NCI-H460 (cell line): ENCODE measurements around the gene MARCO. TPM values are rescaled to one million over a fixed set of nuclear protein-coding genes. Genes with fewer than 3 reads are reported as not detected.
"Not testable (repeated sequence)": the region's sequence is repeated elsewhere in the genome, so short reads cannot be mapped to it uniquely, and the experiment has no call there.

Source experiments
- DNase-seq: peaks from one replicate; pipeline ENCODE4 v3.0.0-alpha.2; 2016; ENCODE audit warnings: low read depth; ENCODE audit errors: extremely low read depth
- total RNA-seq: library from RNA; depleted of rRNA; stranded (reverse); fragments of >200 nt; shearing (Covaris generic); gene quantifications from 2 replicates; pipeline ENCODE4 v1.2.3, GENCODE V29; 2014

Gene MARCO
- total RNA-seq, 1 experiment from 2014 or later = not detected

DNA sequence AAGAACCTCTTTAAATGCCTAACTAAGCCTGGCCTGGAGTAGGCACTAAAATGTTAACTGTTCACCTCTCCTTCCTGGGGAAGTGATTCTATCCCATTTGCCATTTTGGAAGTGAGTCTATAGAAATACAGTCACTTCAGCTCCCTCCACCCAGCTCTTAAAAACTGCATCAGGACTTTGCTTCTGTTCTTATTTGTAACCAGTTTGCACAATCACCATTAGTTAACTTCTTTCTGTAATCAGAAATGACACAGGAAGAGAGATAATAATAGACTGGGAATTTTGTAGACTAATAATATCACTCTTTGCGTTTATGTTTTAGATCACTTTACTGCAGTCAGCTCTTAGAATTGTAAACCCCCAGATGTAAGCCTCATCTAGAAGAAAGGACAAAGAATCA lies 16.0 kb upstream of the MARCO start:
- no peak for DNase-seq

DNA sequence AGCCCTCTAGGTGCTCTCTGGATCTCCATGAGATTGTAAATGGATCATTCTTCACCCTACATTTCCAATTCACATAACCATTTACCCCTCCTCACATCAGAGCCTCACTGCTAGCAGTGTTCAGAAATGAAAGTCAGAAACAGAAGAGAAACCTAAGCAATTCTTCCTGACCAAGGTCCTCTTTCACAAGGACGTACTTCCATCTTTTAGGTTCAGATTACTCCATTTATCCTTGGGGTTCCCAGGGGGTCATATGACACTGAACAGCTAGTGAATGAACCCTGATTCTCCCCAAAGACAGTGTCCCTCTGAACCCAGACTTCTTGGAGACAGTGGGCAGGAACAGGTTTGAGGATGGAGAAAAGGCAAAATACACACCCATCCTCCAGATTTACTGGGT lies 12.9 kb upstream of the MARCO start:
- DNase-seq = no peak

DNA sequence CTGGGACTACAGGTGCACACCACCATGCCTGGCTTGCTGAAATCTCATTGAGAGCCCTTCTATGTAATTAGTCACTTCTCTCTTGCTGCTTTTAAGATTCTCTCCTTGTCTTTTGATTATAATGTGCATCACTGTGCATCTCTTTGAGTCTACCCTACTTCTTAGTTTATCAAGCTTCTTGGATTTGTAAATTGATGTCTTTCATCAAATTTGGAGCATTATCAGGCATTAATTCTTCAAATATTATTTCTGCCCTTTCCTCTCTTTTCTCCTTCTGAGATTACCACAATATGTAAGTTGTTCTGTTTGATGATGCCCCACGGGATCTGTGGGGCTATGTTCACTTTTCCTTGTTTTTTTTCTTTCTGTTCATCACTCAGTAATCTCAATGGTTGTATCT lies 9.0 kb upstream of the MARCO start:
- no peak for DNase-seq

DNA sequence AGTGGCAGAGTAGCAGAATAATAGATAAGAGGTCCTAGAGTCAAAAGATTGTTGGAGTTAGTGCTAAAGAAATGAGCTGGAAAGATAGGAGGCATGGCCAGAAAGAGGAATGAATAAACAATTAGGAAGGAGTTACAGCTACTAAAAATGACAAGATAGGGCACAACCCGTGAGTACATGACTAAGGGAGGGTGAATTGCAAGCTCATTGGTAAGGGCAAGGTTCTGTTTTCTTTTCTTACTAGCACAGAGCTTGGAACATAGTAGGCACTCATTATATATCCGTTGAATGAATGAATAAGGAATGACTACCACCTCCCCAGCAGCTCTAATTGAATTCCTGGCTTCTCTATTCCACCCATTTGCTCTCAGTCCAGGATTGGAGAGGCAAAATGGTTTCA lies 5.7 kb upstream of the MARCO start:
- DNase-seq = no peak

DNA sequence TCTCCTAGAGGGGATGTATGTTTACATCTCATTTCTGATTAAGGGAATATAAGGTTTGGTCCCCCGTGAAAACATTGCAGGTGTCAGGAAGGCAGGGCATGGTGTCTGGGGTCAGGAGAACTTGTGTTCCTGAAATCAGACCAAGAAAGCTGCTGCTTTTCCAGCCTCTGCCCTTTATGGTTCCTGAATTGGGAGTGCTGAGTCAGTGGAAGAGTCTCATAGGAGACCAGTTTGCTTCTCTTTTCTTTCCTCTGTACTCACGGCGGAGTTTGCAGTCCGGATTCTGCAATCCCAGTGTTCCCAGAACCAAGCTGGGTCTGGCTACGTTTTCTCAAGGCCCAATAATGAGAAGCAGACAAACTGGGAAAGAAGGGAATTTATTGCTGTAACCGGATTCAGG lies 5.1 kb upstream of the MARCO start:
- no peak for DNase-seq

DNA sequence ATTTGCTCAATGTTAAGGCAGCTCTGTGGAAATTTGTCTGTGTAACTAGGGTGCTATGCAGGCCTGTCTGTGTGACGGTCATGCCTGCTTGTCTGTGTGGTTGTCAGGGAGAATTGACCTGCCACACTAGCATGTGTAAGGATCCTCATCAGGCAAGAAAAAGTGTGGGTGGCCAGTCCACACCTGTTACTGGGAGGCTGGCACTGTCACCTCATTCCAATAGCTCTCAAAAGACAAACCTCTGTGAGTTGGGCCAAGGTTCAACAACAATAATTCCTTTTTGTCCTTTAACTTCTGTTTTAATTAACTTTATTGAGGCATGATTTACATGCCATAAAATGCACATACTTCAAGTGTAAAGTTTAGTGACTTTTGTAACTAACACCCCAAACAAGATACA lies 4.2 kb upstream of the MARCO start:
- DNase-seq = no peak

DNA sequence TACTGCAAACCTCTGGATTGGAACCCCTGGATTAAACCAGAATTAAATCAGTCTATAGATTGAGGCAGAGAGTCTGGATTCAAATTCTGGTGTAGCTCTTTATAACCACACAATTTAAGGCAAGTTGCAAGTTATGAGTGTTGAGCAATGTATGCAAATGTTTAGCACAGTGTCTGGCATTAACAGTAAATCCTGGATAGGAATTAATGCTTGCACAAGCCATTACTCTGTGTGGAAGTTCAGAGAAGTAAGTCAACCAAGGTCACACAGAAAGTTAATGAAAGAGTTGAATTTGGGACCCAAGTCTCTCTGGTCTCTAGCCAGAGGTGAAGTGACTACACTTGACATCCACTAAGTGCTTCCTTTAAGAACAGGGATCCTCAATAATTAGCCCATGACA lies 2.0 kb upstream of the MARCO start:
- no peak for DNase-seq

DNA sequence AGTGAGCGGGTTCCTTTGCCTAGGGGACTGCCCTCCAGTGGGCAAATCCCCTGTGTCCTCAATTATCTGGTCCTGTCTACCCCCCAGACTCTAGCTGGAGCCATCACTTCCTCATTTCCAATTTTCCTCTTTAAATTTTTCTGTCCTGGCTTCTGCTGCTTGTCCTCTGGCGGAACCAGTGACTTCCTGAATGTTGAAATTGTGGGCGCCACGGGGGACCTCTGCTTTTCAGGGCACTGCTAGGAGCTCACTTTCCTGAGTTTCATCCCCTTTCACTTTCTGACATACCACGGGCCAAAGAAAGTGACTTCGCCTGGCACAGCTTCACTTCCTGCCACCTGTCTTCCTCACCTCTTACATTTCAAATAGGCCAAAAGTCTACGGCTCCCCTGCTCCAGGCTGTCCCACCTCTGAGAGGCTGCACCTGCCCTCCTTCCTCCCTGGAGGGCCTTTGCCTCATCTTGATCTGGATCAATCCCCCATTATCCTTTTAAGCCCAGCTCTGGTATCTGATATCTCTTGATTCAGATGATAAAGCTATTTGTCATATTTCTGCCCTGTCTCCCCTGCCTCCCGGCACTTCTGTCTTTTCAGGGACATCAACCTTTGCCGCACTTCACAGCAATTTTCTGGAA lies 1.4 kb upstream of the MARCO start:
- DNase-seq = no peak

DNA sequence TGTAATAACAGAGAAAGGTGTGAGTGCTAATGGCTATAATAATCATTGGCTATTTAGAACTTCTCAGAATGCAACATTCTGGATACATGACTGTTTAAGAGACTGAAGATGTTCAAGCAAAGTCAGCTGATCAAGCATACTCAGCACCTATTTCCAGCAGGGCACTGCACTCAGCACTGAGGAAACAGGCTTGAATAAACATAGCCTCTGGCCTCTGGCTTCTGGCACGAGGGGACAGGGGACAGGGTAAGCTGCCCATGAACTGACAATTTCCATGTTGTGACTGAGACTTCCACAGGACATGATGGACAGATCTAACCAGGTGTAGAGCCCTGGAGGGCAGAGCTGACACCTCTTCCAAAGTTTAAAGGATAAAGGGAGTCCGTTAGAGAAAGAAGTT lies 1.3 kb downstream of the MARCO start:
- DNase-seq = no peak

DNA sequence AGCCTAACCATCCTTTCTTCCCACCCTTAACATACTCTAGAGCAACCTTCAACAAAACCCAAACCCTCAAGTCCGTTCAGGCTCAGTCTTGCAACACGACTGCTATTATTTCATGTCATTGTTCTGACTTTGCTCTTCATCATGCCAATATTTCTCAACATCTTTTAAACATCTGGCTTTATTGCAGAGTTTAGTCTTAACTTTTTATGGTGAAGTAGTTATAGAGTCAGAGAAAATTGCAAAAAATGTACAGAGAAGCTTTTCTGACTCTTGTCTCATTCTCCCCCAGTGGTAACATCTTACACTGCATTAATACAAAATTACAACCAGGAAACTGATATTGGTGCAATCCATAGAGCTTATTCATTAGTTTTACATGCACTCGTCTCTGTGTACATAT lies 3.9 kb downstream of the MARCO start:
- DNase-seq = no peak

DNA sequence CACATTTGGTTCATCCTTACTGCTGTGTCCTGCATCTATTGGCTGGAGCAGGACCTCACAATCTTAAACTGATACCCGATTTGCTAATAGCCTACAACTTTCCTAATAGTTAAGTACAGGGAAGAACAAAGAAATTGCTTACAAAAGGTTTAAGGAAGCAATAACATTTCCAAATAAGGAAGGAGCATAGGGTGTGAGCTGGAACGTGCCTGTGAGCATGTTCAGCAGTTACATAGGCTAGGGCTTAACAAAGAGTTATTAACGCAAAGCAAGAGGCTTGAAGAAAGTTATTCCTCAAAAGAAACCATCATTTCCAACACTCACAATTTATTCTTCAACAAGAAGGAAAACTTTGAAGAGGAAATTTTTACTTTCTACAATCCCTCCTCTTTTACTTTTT lies 6.3 kb downstream of the MARCO start:
- not testable (repeated sequence) for DNase-seq

DNA sequence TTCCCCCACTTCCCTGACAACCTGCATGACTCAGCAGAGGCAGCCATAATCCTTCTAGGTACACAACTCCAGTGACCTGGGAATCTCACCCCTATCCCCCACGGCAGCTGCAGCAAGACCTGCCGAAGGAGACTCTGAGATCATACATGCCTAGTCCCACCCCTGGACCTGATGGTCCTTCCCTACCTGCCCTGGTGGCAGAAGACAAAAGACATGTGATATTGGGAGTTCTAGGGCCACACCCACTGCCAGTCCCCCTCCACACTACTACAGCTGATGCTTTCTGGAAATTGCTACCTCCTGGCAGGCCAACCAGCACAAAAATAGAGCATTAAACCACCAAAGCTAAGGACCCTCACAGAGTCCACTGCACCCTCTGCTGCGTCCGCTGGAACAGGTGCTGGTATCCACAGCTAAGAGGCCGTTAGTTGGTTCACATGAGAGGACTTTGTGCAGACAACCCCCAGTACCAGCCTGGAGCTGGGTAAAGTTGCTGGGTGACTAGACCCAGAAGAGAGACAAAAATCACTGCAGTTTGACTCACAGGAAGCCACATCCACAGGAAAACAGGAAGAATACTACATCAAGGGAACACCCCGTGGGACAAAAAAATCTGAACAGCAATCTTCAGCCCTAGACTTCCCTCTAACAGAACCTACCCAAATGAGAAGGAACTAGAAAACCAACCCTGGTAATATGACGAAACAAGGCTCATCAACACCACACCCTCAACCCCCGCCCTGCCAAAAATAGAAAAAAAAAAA lies 12.5 kb downstream of the MARCO start:
- no peak for DNase-seq

DNA sequence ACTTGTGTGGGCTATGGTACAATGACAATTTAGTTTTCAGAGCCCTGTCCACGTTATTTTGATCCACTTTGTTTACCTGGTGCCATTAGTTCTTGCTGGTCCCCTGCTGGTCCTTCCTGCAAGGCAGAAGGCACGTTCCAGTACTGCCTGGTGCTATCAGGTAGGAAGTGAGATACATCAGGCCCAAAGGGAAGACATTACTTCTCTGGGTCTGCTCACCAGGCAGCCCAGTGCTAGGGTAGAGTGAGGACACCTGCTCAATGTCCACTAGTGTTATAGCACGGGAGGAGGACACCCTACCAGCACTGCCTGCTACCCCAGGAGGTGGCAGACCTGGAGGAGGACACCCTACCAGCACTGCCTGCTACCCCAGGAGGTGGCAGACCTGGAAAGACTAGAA lies 23.7 kb downstream of the MARCO start:
- DNase-seq = no peak

DNA sequence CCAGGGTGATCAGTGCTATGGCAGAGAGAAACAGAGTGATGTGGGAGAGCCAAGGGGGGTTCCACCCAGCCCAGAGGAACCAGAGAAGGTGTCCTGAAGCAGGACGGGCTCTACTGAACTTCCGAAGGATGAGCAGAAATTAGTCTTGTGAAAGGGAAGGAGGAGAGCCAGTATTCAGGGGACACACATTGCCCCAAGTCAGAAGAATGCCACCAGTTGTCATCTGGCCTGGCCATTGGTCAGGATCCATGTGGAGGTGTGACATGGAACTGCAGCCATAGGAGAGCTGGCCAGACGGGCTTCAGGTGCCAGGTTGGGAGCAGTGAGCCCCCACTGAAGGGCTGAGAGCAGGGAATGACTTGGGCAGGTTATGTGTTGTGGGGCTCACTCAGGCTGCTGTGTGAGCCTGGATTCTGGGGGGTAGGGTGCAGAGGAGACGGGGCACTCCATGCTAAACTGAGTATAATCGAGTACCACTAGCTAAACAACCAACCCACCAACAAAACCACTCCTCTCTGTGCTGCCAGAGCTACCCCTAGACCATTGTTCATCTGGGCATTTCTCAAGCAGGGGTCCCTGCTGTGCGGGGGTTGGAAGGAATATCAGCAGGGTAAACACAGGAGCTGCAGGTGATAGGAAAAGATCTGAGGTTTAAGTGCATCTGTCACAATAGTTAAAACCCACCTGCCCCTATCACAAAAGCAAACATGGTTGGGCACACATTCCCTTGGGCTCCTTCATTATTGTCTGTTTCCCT lies 25.3 kb downstream of the MARCO start:
- DNase-seq = no peak

DNA sequence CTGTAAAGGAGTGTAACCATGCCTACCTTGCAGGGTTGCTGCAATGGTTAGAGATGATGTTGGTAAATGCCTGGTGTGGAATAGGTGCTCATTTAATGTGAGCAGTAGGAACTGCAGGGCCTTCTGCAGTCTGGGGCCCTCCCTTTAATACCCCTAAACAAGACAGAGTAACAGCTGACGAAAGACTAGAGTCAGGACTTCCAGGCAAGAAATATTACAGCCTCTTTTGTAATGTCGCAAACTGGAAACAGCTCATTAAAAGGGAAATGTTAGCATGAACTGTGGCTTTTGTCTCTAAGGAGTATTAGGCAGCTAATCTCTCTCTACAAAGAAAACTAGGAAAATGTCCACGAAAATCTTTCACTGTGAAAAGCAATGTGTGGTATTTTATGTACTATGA lies 26.0 kb downstream of the MARCO start:
- DNase-seq = no peak

DNA sequence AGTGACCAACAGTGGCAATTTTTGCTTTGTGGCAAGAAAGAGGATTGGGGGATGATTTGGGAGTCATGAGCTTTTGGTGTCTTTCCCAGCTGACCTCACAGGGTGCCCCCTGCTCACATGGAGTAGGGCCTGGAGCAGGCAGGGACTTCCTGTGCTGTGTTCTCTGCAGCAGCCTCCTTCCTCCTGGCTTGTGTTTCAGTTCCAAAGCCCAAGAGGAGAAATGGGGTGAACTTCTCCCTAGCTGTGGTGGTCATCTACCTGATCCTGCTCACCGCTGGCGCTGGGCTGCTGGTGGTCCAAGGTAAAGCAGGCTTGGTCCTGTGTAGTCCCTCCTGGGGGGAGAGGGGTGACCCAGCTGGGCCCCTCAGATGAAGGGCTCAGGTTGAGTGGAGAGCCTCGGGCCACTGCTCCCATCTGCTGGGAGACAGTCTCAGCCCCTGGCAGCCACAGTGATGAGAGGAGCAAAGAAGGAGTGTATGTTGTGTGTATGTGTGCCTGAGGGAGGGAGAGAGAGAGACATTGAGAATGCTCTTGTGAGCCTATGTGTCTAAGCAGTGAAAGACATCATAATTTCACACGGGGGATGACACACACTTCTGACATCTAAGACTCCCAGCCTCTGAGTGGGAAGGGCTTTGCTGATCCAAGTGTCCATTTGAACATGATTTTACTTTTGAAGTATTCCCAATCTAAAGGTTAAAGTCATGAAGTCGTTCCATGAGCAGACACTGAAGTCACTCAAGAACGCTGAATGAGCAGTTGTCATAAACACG lies 27.2 kb downstream of the MARCO start:
- no peak for DNase-seq

DNA sequence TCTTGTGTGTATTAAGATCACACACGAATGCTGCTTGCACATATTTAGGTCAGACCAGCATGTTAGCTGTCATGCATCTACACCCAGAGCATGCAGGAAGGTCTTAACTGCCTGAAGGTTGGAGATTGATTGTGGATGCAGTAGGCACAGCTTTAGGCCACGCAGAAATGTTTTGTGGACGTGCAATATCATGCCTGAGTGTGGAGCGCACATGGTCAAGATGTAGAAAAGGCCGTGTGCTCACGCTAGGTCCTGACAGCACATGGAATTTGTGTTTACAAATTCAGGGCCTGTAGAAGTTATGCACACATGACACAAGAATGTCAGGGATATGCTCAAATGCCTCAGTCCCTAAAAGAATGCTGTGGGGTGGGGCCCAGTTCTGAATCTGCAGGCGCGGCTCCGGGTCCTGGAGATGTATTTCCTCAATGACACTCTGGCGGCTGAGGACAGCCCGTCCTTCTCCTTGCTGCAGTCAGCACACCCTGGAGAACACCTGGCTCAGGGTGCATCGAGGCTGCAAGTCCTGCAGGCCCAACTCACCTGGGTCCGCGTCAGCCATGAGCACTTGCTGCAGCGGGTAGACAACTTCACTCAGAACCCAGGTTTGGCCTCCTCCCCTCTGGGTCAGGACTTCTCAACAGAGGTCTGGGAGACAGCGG lies 27.9 kb downstream of the MARCO start:
- DNase-seq = no peak

DNA sequence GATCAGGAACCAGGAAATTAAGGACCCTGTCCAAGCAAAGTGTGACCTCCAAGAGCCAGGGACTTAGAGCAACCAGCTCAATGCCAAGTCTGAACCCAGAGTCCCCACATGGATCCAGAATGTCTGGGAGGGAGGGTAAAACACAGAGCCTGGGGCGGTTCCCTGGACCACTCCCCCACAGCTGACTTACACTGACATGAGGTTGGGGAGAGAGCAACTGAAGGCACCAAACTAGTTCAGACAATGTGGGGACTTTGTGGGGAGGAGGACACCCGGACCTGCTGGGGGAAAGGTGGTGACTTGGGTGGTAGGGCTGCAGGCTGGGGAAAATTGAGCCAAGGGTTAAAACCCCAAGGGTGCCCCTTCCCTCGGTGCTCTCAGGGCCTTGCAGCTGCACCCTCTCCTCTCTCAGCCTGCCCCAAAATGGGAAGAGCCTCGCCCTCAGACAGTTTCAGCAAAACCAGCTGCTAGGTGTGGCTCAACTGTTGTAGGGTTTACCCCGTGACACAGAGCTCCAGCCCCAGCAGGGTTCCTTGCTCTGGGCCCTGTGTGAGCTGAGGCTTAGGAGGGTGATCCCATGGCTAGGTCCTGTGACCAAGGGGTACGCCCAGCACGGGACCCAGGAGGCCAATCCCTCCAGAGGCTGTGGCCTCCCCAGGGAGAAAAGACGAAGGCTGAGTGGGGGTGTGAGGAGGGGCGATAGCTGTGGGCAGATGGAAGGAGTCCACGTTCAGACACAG lies 28.6 kb downstream of the MARCO start:
- no peak for DNase-seq

DNA sequence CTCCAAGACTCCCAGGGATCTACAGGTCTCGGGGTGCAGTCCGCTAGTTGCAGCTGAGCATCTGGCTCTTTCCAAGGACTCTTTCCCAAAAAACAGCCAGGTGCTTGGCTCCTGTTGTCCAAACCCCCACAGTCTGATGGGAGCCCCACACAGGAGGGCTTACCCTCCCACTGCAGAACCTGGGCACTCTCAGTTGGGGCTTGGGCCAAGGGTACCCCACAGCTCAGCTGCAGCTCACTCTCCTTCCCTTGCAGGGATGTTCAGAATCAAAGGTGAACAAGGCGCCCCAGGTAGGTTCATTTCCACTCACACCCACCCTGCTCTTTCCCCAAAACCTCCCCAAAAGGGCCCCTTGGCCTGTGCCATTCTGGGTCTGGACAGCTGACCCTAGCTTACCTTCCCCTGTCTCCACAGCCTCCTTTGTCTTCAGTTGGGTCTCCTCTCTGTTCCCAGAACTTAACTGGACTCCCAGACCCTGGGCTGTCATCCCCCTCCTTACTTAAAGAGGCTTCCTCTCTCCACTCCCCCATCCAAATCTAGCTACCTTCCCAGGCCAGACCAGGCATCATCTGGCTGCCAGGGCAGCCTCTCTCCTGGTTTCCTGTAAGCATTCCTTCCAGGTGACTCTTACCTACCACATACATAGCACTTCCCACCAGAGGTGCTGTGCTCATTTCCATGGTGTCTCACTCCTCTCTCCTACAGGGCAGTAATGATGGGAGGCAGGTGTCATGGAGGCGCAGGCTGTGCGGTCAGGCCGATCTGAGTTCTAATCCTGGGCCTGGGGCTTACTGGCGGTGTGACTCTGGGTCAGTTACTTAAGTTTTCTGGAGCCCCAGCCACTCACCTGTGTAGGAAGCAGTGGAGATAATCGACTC lies 29.5 kb downstream of the MARCO start:
- DNase-seq = no peak
